CD4-positive, alpha-beta T cell treated with Interleukin-21 for 1 hour (primary cell): Measurements from ENCODE around the gene KCNJ16.

ENCODE experiments used
- DNase-seq: peaks from one replicate; pipeline ENCODE4 v3.0.0-alpha.2; 2020

Gene KCNJ16

GRCh38 chr17:70132505-70132904, 57.5 kb downstream of the KCNJ16 start:
- no peak for DNase-seq

GRCh38 chr17:70134042-70134441, 59.0 kb downstream of the KCNJ16 start:
- no peak for DNase-seq

GRCh38 chr17:70134777-70135176, 59.8 kb downstream of the KCNJ16 start:
- DNase-seq, result no peak

GRCh38 chr17:70136131-70136530, 61.1 kb downstream of the KCNJ16 start:
- no peak for DNase-seq

- DNase-seq, result no peak
These were observed 62.6 kb downstream of the KCNJ16 start for GRCh38 chr17:70137451-70138230.

GRCh38 chr17:70138291-70138865, 63.4 kb downstream of the KCNJ16 start:
- DNase-seq, result no peak

- no peak for DNase-seq
These were observed 64.5 kb downstream of the KCNJ16 start for GRCh38 chr17:70139449-70139993.

- DNase-seq, result peak; percentile 3
These were observed 69.3 kb downstream of the KCNJ16 start for GRCh38 chr17:70144260-70144846.

GRCh38 chr17:70153210-70153609, 78.2 kb downstream of the KCNJ16 start:
- no peak for DNase-seq

- DNase-seq, result no peak
These were observed 82.1 kb downstream of the KCNJ16 start for GRCh38 chr17:70157151-70157550.

- DNase-seq, result no peak
These were observed 83.2 kb downstream of the KCNJ16 start for GRCh38 chr17:70158180-70158579.

- no peak for DNase-seq
These were observed 83.6 kb downstream of the KCNJ16 start for GRCh38 chr17:70158591-70158990.

GRCh38 chr17:70159980-70160379, 85.0 kb downstream of the KCNJ16 start:
- no peak for DNase-seq

GRCh38 chr17:70161519-70161918, 86.5 kb downstream of the KCNJ16 start:
- DNase-seq, result no peak

- DNase-seq, result no peak
These were observed 90.4 kb downstream of the KCNJ16 start for GRCh38 chr17:70165383-70165782.

- no peak for DNase-seq
These were observed 91.6 kb downstream of the KCNJ16 start for GRCh38 chr17:70166615-70167014.

GRCh38 chr17:70168044-70168976, 93.3 kb downstream of the KCNJ16 start:
- DNase-seq, result peak; percentile 3

GRCh38 chr17:70168977-70169708, 94.1 kb downstream of the KCNJ16 start, which contains the start of gene KCNJ2:
Gene KCNJ2, plus strand, starts transcription at chr17:70169532. Its CDS starts 5,508 bp downstream, at chr17:70175040.
- peak; percentile 46 for DNase-seq

GRCh38 chr17:70169709-70170597, 94.9 kb downstream of the KCNJ16 start:
- no peak for DNase-seq

GRCh38 chr17:70171159-70171558, 96.1 kb downstream of the KCNJ16 start:
- no peak for DNase-seq

- no peak for DNase-seq
These were observed 97.4 kb downstream of the KCNJ16 start for GRCh38 chr17:70172449-70172848.
